ENCODE data around the gene ARHGAP32. TPM values are rescaled to one million over a fixed set of nuclear protein-coding genes. Genes with fewer than 3 reads are reported as not detected.

Gene ARHGAP32
- total RNA-seq, 4 donors from 2014 or later: 13.5 to 21.9 (median 20.2) TPM

DNA sequence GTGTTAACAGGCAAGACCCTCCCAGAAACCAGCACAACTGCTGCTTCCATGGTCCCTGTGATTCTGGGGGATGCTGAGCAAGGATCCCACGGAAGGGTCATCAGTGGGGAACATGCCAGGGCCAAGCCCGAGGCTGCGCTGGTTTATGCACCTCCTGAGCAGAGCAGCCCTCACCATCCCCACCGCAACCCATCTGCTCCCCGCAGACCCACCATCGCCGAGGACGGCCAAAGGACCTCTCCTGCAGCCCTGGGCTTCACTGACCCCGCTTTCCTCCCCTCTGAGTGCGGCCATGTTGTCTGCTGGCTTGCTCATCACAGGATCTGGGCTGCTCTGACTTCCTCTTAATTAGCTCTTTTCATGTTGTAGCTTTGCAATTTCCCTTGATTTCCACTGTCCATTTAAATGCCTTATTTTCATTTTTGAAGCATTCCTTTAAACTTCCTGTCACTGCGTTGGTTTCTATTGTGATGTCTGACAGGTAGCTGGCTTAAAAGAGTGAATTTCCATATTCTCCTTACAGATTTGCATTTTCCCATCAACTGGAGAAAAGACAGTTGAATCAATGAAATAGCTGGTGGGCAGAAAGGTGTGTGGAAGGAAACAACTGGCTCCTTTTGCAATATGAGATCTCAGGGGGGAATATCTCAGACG is 264.3 kb downstream of the ARHGAP32 start:
- no peak for DNase-seq
- intact Hi-C loops (cut with DNase I): no loop called here
- H3K27ac ChIP-seq: no peak overlapping the region
- H3K4me1 ChIP-seq: no peaks in the 10 kb centered on the region
- H3K9me3 ChIP-seq: no peaks in the 10 kb centered on the region
- WGBS, 2 donors: 82 to 83% methylated on average over 9 to 12 of the region's 12 CpGs
- H3K27me3 ChIP-seq: no peaks in the 10 kb centered on the region
- TF ChIP-seq, protein P1, sequence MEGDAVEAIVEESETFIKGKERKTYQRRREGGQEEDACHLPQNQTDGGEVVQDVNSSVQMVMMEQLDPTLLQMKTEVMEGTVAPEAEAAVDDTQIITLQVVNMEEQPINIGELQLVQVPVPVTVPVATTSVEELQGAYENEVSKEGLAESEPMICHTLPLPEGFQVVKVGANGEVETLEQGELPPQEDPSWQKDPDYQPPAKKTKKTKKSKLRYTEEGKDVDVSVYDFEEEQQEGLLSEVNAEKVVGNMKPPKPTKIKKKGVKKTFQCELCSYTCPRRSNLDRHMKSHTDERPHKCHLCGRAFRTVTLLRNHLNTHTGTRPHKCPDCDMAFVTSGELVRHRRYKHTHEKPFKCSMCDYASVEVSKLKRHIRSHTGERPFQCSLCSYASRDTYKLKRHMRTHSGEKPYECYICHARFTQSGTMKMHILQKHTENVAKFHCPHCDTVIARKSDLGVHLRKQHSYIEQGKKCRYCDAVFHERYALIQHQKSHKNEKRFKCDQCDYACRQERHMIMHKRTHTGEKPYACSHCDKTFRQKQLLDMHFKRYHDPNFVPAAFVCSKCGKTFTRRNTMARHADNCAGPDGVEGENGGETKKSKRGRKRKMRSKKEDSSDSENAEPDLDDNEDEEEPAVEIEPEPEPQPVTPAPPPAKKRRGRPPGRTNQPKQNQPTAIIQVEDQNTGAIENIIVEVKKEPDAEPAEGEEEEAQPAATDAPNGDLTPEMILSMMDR (IDR thresholded peaks at IDR 0.05): no peak
- no peak for TF ChIP-seq POLR2A (IDR thresholded peaks at IDR 0.05)
- H3K36me3 ChIP-seq: no peaks in the 10 kb centered on the region
- no peak overlapping the region for H3K4me3 ChIP-seq (replicated peaks in 1 of 3)

DNA sequence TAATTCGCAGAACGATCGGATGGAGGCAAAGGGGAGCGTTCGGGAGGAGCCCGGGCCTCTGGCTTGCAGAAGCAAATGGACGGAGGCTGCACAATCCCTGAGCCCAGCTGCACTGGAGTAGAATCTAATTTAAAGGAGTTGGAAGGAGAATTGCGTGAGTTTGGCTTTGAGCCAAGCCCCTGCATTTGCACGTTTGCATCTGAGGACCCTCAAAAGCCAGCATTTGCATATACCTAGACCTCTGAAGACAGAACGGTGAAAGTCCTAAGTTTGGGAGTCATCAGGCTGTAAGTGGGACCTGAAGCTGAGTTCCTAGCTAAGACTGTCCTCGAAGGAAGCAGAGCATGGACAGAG is 265.0 kb downstream of the ARHGAP32 start:
- Histone ChIP-seq H3K9me3 (no peaks in the 10 kb centered on the region), H3K4me1 (no peaks in the 10 kb centered on the region), H3K4me3 (replicated peaks in 1 of 3) (no peak overlapping the region), H3K36me3 (no peaks in the 10 kb centered on the region), H3K27ac (no peak overlapping the region), H3K27me3 (no peaks in the 10 kb centered on the region)
- TF ChIP-seq POLR2A (IDR thresholded peaks at IDR 0.05): no peak
- TF ChIP-seq, protein P1 (IDR thresholded peaks at IDR 0.05): no peak
- DNase-seq: no peak
- intact Hi-C loops (cut with DNase I): no loop called here
- WGBS, 2 donors: 70 to 75% methylated on average over 11 of the region's 11 CpGs

DNA sequence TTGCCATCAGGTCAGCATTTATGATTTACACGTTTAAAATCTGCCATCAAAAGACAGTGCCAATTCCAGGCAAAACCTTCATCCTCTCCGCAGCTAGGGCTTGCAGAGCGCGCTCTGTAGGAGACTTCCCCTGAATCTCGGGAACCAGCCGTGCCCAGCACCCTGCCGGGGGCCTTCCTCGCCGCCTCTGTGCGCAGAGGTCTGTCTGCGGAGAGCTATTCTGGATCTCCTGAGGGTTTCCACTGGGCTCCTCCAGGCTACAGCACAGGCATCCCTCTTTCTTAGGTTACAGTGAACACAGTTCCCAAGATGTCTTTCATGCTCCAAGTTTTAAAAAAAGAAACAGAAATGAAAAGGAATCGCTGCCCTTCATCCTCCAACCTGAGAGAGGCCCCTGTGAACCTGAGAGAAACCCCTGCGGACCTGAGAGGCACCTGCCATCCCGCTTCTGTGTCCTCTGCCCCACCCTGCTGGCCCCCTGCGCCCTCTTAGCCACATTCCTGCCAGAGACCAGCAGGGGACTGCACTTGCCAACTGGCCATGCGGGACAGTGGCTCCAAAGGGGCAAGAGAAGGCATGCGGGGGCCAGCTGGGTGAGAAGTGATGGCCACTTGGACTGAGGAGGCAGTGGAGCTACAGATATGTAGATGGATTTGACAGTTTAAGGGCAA is 265.6 kb downstream of the ARHGAP32 start:
- H3K4me3 ChIP-seq (replicated peaks in 1 of 3): no peak overlapping the region
- H3K4me1 ChIP-seq: no peaks in the 10 kb centered on the region
- H3K27me3 ChIP-seq: no peaks in the 10 kb centered on the region
- no peak for DNase-seq
- intact Hi-C loops (cut with DNase I): no loop called here
- no peaks in the 10 kb centered on the region for H3K36me3 ChIP-seq
- 79 to 82% methylated on average over 17 of the region's 17 CpGs for WGBS, 2 donors
- TF ChIP-seq, protein P1 (IDR thresholded peaks at IDR 0.05): no peak
- no peak for TF ChIP-seq POLR2A (IDR thresholded peaks at IDR 0.05)
- H3K9me3 ChIP-seq: no peaks in the 10 kb centered on the region
- no peak overlapping the region for H3K27ac ChIP-seq

DNA sequence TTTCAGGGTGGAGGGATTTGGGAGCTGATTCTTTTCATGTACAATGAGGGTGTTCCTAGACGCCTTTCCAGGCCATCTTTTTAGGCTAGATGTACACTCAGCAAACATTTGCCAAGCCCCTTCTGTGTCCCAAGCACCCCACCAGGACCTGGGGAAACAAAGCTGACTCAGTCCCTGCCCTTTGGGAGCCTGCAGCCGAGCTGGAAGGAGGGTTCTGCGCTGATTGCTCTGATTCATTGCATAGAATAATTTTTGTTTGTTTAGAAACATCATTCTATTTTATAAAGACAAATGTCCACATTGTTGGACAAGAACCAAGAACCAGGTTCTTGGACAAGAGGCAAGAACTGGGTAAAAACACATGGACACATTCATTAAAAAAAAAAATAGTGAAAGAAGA is 266.1 kb downstream of the ARHGAP32 start:
- no peaks in the 10 kb centered on the region for H3K9me3 ChIP-seq
- no peak for DNase-seq
- no peaks in the 10 kb centered on the region for H3K27me3 ChIP-seq
- TF ChIP-seq, protein P1 (IDR thresholded peaks at IDR 0.05): no peak
- TF ChIP-seq POLR2A (IDR thresholded peaks at IDR 0.05): no peak
- WGBS, 2 donors: 74 to 83% methylated on average over 3 of the region's 3 CpGs
- intact Hi-C loops (cut with DNase I): no loop called here
- H3K4me1 ChIP-seq: no peaks in the 10 kb centered on the region
- no peak overlapping the region for H3K27ac ChIP-seq
- no peaks in the 10 kb centered on the region for H3K36me3 ChIP-seq
- H3K4me3 ChIP-seq (replicated peaks in 1 of 3): no peak overlapping the region

DNA sequence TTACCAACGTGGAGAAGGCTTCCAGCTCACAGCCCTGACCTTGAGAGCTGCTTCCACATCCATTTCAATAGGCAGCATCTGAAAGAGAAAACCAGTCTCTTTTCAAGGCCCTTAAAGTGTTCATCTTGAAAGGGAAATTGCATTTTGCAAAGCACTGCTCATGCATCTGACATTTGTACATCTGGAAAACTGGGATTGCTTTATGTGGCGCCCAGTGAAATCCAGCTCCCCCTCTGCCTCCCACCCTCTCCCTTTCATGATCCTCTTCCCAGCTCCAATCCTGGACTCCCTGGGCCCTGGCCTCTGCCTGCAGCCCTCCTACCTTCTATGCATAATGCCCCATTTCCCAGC is 266.9 kb downstream of the ARHGAP32 start:
- Histone ChIP-seq H3K27me3 (no peaks in the 10 kb centered on the region), H3K27ac (no peak overlapping the region), H3K9me3 (no peaks in the 10 kb centered on the region), H3K36me3 (no peaks in the 10 kb centered on the region), H3K4me1 (no peaks in the 10 kb centered on the region), H3K4me3 (replicated peaks in 1 of 3) (no peak overlapping the region)
- DNase-seq: no peak
- 56 to 75% methylated on average over 2 of the region's 2 CpGs for WGBS, 2 donors
- TF ChIP-seq, protein P1 (IDR thresholded peaks at IDR 0.05): no peak
- no peak for TF ChIP-seq POLR2A (IDR thresholded peaks at IDR 0.05)
- intact Hi-C loops (cut with DNase I): no loop called here

Data from thyroid gland (tissue), 4 donors.